NCI-H2029 treated with DMSO at 0.1 percent for 48 hours (cell line): ENCODE data around the gene ST7L.

ENCODE experiments used
- DNase-seq: peaks from one replicate; lab custom pipeline; 2025; lab: John Stamatoyannopoulos, UW

ST7L gene

GRCh38 chr1:112618114-112618720, 724 bp downstream of the ST7L start:
- no peak for DNase-seq

- no peak for DNase-seq
Observed at GRCh38 chr1:112614460-112615065, 4.4 kb downstream of the ST7L start.

GRCh38 chr1:112605633-112606327, 13.2 kb downstream of the ST7L start:
- no peak for DNase-seq

GRCh38 chr1:112603541-112603940, 15.4 kb downstream of the ST7L start:
- no peak for DNase-seq

GRCh38 chr1:112603012-112603411, 15.9 kb downstream of the ST7L start:
- DNase-seq, result no peak

- DNase-seq, result no peak
Observed at GRCh38 chr1:112599477-112599876, 19.5 kb downstream of the ST7L start.

GRCh38 chr1:112594208-112594876, 24.6 kb downstream of the ST7L start:
- DNase-seq, result no peak

- no peak for DNase-seq
Observed at GRCh38 chr1:112589766-112590165, 29.2 kb downstream of the ST7L start.

- no peak for DNase-seq
Observed at GRCh38 chr1:112583366-112583765, 35.6 kb downstream of the ST7L start.

- DNase-seq, result no peak
Observed at GRCh38 chr1:112581586-112582192, 37.3 kb downstream of the ST7L start.

- no peak for DNase-seq
Observed at GRCh38 chr1:112579801-112580510, 39.0 kb downstream of the ST7L start.

GRCh38 chr1:112576240-112576639, 42.7 kb downstream of the ST7L start:
- DNase-seq, result no peak

GRCh38 chr1:112575154-112575804, 43.7 kb downstream of the ST7L start:
- no peak for DNase-seq

- DNase-seq, result no peak
Observed at GRCh38 chr1:112565800-112566199, 53.1 kb downstream of the ST7L start.

- DNase-seq, result no peak
Observed at GRCh38 chr1:112564081-112564480, 54.9 kb downstream of the ST7L start.

GRCh38 chr1:112563341-112563740, 55.6 kb downstream of the ST7L start:
- no peak for DNase-seq

GRCh38 chr1:112558634-112559033, 60.3 kb downstream of the ST7L start:
- DNase-seq, result no peak

- DNase-seq, result no peak
Observed at GRCh38 chr1:112557385-112557784, 61.6 kb downstream of the ST7L start.

- DNase-seq, result no peak
Observed at GRCh38 chr1:112554411-112554810, 64.5 kb downstream of the ST7L start.

- no peak for DNase-seq
Observed at GRCh38 chr1:112549590-112549989, 69.4 kb downstream of the ST7L start.

- no peak for DNase-seq
Observed at GRCh38 chr1:112548547-112548946, 70.4 kb downstream of the ST7L start.
